Measurements from ENCODE around the gene NEK11.

The NEK11 gene

DNA sequence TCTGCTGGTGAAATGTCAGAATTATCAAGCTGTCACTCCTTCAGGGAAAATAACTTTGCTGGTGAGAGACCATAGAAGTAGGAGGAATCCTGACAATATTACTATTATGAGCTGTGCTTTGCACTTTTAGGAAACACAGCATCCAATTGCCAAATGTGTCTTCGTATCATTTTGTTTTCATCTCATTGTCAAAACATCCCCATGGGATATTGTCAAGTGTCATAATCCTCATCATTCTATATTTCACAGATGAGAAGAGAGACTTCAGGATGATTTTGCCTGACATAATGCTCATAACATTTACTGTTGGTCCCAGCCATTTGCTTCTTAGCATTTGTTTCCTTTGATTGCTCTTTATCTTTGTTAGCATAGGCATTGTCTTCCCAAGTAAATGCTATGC, 234.4 kb downstream of the NEK11 start:
- H3K4me2 ChIP-seq (ENCODE audit: low read length): no peak overlapping the region
- TF ChIP-seq, protein P1, sequence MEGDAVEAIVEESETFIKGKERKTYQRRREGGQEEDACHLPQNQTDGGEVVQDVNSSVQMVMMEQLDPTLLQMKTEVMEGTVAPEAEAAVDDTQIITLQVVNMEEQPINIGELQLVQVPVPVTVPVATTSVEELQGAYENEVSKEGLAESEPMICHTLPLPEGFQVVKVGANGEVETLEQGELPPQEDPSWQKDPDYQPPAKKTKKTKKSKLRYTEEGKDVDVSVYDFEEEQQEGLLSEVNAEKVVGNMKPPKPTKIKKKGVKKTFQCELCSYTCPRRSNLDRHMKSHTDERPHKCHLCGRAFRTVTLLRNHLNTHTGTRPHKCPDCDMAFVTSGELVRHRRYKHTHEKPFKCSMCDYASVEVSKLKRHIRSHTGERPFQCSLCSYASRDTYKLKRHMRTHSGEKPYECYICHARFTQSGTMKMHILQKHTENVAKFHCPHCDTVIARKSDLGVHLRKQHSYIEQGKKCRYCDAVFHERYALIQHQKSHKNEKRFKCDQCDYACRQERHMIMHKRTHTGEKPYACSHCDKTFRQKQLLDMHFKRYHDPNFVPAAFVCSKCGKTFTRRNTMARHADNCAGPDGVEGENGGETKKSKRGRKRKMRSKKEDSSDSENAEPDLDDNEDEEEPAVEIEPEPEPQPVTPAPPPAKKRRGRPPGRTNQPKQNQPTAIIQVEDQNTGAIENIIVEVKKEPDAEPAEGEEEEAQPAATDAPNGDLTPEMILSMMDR (IDR thresholded peaks at IDR 0.05; ENCODE audit: low read length): no peak
- no peak for TF ChIP-seq EZH2 (IDR thresholded peaks at IDR 0.05; ENCODE audit: borderline replicate concordance, low read length)
- H3F3A ChIP-seq (ENCODE audit: insufficient read depth, low read length): no peaks in the 10 kb centered on the region
- H3K36me3 ChIP-seq (ENCODE audit: insufficient read depth, low read length): no peaks in the 10 kb centered on the region
- no peaks in the 10 kb centered on the region for H3K4me1 ChIP-seq (ENCODE audit: insufficient read depth, low read length, severe bottlenecking)
- H3K79me2 ChIP-seq (ENCODE audit: insufficient read depth, low read length): no peaks in the 10 kb centered on the region
- no peaks in the 10 kb centered on the region for H3K9me3 ChIP-seq (ENCODE audit: low read length)
- no peak overlapping the region for H3K27ac ChIP-seq (ENCODE audit: low read depth, low read length, poor library complexity, severe bottlenecking)
- H4K20me1 ChIP-seq (ENCODE audit: insufficient read depth, low read length): no peaks in the 10 kb centered on the region
- no peaks in the 10 kb centered on the region for H3K27me3 ChIP-seq (ENCODE audit: insufficient read depth, low read length)
- no peak overlapping the region for H2AFZ ChIP-seq (ENCODE audit: low read length)
- H3K4me3 ChIP-seq (ENCODE audit: low read depth, low read length, poor library complexity, severe bottlenecking): no peak overlapping the region
- no peak overlapping the region for H3K9ac ChIP-seq (ENCODE audit: low read length)
- no peaks in the 10 kb centered on the region for H3K9me2 ChIP-seq (ENCODE audit: low read depth, low read length)

DNA sequence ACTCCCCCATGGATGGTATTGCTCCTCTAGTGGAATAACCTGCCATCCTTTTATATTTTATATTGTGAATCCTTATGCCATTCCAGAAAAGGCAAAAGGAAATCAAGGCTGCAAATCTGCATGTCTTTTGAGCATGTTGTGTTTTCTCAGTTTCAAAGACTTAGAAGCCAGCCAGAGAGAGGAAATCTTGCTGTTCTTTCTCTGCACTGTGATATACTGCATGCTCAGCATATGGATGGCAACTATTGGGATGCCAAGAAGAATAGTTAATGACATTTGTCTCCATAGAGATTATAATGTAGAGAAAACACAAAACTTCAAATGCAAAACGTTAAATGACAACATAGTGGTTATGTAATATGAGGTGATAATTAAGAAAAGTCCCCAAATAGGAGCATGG, 248.9 kb downstream of the NEK11 start:
- no peak overlapping the region for H3K9ac ChIP-seq (ENCODE audit: low read length)
- H3K4me3 ChIP-seq (ENCODE audit: low read depth, low read length, poor library complexity, severe bottlenecking): no peak overlapping the region
- TF ChIP-seq EZH2 (IDR thresholded peaks at IDR 0.05; ENCODE audit: borderline replicate concordance, low read length): no peak

DNA sequence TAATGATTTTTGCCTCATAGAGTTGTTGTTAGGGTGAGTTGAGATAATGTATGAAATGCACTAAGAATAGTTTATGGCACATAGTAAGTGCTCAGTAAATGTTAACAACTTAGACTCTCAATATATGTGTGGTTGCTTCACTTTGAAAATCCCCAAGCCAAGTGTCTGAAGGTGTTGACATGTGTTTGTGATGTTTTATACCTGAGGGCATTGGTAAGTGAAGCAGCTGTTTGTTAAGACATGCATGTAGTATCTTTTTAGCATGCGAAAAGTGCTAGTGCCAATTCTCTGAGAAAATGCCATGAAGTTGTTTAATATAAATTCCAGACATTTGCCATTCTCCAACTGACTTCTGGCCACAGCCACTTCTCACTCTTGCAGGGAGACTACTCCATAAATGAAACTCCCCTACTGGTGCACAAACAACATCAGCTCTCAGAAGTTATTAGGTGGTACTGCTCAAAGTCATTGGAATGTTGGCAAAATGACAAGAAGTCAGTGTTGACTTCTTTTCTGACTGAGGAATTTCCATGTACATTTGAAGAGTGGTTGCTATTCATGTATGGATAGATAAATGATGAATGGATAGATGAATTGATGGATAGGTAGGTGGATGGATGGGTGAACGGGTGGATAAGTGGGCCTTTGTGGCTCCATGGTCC, 251.3 kb downstream of the NEK11 start:
- H3K27ac ChIP-seq (ENCODE audit: low read depth, low read length, poor library complexity, severe bottlenecking): no peak overlapping the region
- H3K9me3 ChIP-seq (ENCODE audit: low read length): no peaks in the 10 kb centered on the region
- H2AFZ ChIP-seq (ENCODE audit: low read length): no peak overlapping the region
- no peak overlapping the region for H3K9ac ChIP-seq (ENCODE audit: low read length)
- H3K4me1 ChIP-seq (ENCODE audit: insufficient read depth, low read length, severe bottlenecking): no peaks in the 10 kb centered on the region
- no peaks in the 10 kb centered on the region for H3K79me2 ChIP-seq (ENCODE audit: insufficient read depth, low read length)
- H3K4me3 ChIP-seq (ENCODE audit: low read depth, low read length, poor library complexity, severe bottlenecking): no peak overlapping the region
- no peaks in the 10 kb centered on the region for H4K20me1 ChIP-seq (ENCODE audit: insufficient read depth, low read length)
- no peaks in the 10 kb centered on the region for H3K36me3 ChIP-seq (ENCODE audit: insufficient read depth, low read length)
- H3F3A ChIP-seq (ENCODE audit: insufficient read depth, low read length): no peaks in the 10 kb centered on the region
- no peak overlapping the region for H3K4me2 ChIP-seq (ENCODE audit: low read length)
- H3K9me2 ChIP-seq (ENCODE audit: low read depth, low read length): no peaks in the 10 kb centered on the region
- TF ChIP-seq EZH2 (IDR thresholded peaks at IDR 0.05; ENCODE audit: borderline replicate concordance, low read length): no peak
- TF ChIP-seq, protein P1 (IDR thresholded peaks at IDR 0.05; ENCODE audit: low read length): no peak
- no peaks in the 10 kb centered on the region for H3K27me3 ChIP-seq (ENCODE audit: insufficient read depth, low read length)

More for the DNA sequence above, 248.9 kb downstream of the NEK11 start:
- Histone ChIP-seq H2AFZ (ENCODE audit: low read length) (no peak overlapping the region), H4K20me1 (ENCODE audit: insufficient read depth, low read length) (no peaks in the 10 kb centered on the region), H3K27me3 (ENCODE audit: insufficient read depth, low read length) (no peaks in the 10 kb centered on the region), H3K4me2 (ENCODE audit: low read length) (no peak overlapping the region), H3K9me3 (ENCODE audit: low read length) (no peaks in the 10 kb centered on the region), H3K36me3 (ENCODE audit: insufficient read depth, low read length) (no peaks in the 10 kb centered on the region), H3K27ac (ENCODE audit: low read depth, low read length, poor library complexity, severe bottlenecking) (no peak overlapping the region), H3F3A (ENCODE audit: insufficient read depth, low read length) (no peaks in the 10 kb centered on the region), H3K79me2 (ENCODE audit: insufficient read depth, low read length) (no peaks in the 10 kb centered on the region), H3K9me2 (ENCODE audit: low read depth, low read length) (no peaks in the 10 kb centered on the region), H3K4me1 (ENCODE audit: insufficient read depth, low read length, severe bottlenecking) (no peaks in the 10 kb centered on the region)

DNA sequence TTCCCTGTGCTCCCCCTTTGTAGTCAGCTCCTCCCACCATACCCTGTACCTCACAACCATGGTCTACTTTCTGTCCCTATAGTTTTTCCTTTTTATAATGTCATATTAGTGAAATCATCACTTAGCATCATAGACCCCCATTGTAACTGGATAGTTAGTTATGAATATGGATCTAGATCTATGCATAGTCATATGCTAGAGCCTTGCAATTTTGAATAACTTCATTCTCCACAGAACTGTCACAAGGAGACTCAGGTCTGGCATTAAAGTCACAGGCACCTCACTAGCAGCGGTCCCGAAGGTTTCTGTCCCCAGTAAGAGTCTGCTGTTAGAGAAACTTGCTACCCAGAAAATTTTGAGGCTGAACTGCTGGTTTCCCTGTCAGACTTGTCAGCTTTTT, 252.9 kb downstream of the NEK11 start:
- Histone ChIP-seq H3K36me3 (ENCODE audit: insufficient read depth, low read length) (no peaks in the 10 kb centered on the region), H4K20me1 (ENCODE audit: insufficient read depth, low read length) (no peaks in the 10 kb centered on the region), H2AFZ (ENCODE audit: low read length) (no peak overlapping the region), H3K4me2 (ENCODE audit: low read length) (no peak overlapping the region), H3K27me3 (ENCODE audit: insufficient read depth, low read length) (no peaks in the 10 kb centered on the region), H3K79me2 (ENCODE audit: insufficient read depth, low read length) (no peaks in the 10 kb centered on the region), H3K27ac (ENCODE audit: low read depth, low read length, poor library complexity, severe bottlenecking) (no peak overlapping the region), H3K9me3 (ENCODE audit: low read length) (no peaks in the 10 kb centered on the region), H3K4me1 (ENCODE audit: insufficient read depth, low read length, severe bottlenecking) (no peaks in the 10 kb centered on the region), H3K9me2 (ENCODE audit: low read depth, low read length) (no peaks in the 10 kb centered on the region), H3F3A (ENCODE audit: insufficient read depth, low read length) (no peaks in the 10 kb centered on the region), H3K9ac (ENCODE audit: low read length) (no peak overlapping the region), H3K4me3 (ENCODE audit: low read depth, low read length, poor library complexity, severe bottlenecking) (no peak overlapping the region)
- TF ChIP-seq, protein P1 (IDR thresholded peaks at IDR 0.05; ENCODE audit: low read length): no peak
- TF ChIP-seq EZH2 (IDR thresholded peaks at IDR 0.05; ENCODE audit: borderline replicate concordance, low read length): no peak

Measured in OCI-LY1 (cell line).